Sigmoid colon (tissue), 4 donors: ENCODE measurements around the gene FARSB.

Source experiments
- EP300 ChIP-seq, 4 donors: sonication (generic); formaldehyde crosslinking; IDR thresholded peaks; one replicate each; pipeline ENCODE4 v1.6.1; 2017; ENCODE audit warnings: antibody characterized with exemption in 4 of 4
- POLR2AphosphoS5 ChIP-seq, 4 donors: sonication (generic); formaldehyde crosslinking; IDR thresholded peaks; one replicate each; pipeline ENCODE4 v1.6.1; 2017; ENCODE audit warnings: antibody characterized with exemption in 4 of 4
- TF ChIP-seq, protein P1 (sequence below), 4 experiments: fragments of 450-650 bp in 3 of 4; fragments of 200-600 bp in 1 of 4; IDR thresholded peaks; one replicate each; pipeline ENCODE4 v1.5.1; 2016 to 2019; ENCODE audit warnings: antibody characterized with exemption in 4 of 4, mild to moderate bottlenecking in 3 of 4, moderate library complexity in 2 of 4

GRCh38 chr2:222672068-222672401 is 16.1 kb upstream of the FARSB start:
- TF ChIP-seq, protein P1, sequence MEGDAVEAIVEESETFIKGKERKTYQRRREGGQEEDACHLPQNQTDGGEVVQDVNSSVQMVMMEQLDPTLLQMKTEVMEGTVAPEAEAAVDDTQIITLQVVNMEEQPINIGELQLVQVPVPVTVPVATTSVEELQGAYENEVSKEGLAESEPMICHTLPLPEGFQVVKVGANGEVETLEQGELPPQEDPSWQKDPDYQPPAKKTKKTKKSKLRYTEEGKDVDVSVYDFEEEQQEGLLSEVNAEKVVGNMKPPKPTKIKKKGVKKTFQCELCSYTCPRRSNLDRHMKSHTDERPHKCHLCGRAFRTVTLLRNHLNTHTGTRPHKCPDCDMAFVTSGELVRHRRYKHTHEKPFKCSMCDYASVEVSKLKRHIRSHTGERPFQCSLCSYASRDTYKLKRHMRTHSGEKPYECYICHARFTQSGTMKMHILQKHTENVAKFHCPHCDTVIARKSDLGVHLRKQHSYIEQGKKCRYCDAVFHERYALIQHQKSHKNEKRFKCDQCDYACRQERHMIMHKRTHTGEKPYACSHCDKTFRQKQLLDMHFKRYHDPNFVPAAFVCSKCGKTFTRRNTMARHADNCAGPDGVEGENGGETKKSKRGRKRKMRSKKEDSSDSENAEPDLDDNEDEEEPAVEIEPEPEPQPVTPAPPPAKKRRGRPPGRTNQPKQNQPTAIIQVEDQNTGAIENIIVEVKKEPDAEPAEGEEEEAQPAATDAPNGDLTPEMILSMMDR (IDR thresholded peaks at IDR 0.05), result no peak
- TF ChIP-seq EP300 (IDR thresholded peaks at IDR 0.05) (no peak), POLR2AphosphoS5 (IDR thresholded peaks at IDR 0.05) (no peak)
